ENCODE results near the gene ZNF224.

Gene ZNF224

GRCh38 chr19:44151491-44151890 lies 57.3 kb downstream of the ZNF224 start:
- no peak overlapping the region for H3K9ac ChIP-seq (ENCODE audit: low read length)
- no peak overlapping the region for H3K27ac ChIP-seq (ENCODE audit: low read depth, low read length)
- peaks cover 51% of the 10 kb centered on the region for H3K36me3 ChIP-seq (ENCODE audit: control insufficient read depth, insufficient read depth, low read length)
- no peaks in the 10 kb centered on the region for H3K4me1 ChIP-seq (ENCODE audit: control insufficient read depth, insufficient read depth, low read length)
- H3K27me3 ChIP-seq (ENCODE audit: control insufficient read depth, insufficient read depth, low read length): no peaks in the 10 kb centered on the region
- no peak overlapping the region for H3K4me3 ChIP-seq (ENCODE audit: low read length)

- Histone ChIP-seq H3K4me1 (ENCODE audit: control insufficient read depth, insufficient read depth, low read length) (no peaks in the 10 kb centered on the region), H3K36me3 (ENCODE audit: control insufficient read depth, insufficient read depth, low read length) (peaks cover 32% of the 10 kb centered on the region), H3K27me3 (ENCODE audit: control insufficient read depth, insufficient read depth, low read length) (no peaks in the 10 kb centered on the region), H3K27ac (ENCODE audit: low read depth, low read length) (no peak overlapping the region), H3K4me3 (ENCODE audit: low read length) (no peak overlapping the region), H3K9ac (ENCODE audit: low read length) (no peak overlapping the region)
Measured at GRCh38 chr19:44156475-44156874, 62.3 kb downstream of the ZNF224 start.
